Loucy (cell line): ENCODE data around the gene TNC.

Experiments
- CTCF ChIP-seq: fragments of 200-600 bp; sonication (generic); conservative IDR thresholded peaks from 2 replicates; pipeline ENCODE4 v1.5.1; 2014; ENCODE audit warnings: mild to moderate bottlenecking, antibody characterized with exemption, low read length
- EZH2phosphoT487 ChIP-seq: fragments of 200-600 bp; IDR thresholded peaks from 2 replicates; pipeline ENCODE4 v1.6.1; 2018; ENCODE audit warnings: antibody characterized with exemption, mild to moderate bottlenecking, moderate library complexity, borderline replicate concordance

- no peak for TF ChIP-seq CTCF
- TF ChIP-seq EZH2phosphoT487 = no peak
These were observed 60.4 kb downstream of the TNC start for GRCh38 chr9:115057559-115057958.
